Astrocyte (in vitro differentiated cells and primary cell): ENCODE results near the gene TBXAS1. TPM values are rescaled to one million over a fixed set of nuclear protein-coding genes. Genes with fewer than 3 reads are reported as not detected.

ENCODE experiments used
- DNase-seq: peaks from one replicate; pipeline ENCODE4 v3.0.0-alpha.2; 2010; ENCODE audit warnings: low read depth
- FAIRE-seq: peaks from 2 replicates; lab custom pipeline; 2011; peaks lifted over from hg19 to GRCh38; lab: Jason Lieb, UNC
- H2AFZ ChIP-seq: 2 replicates; pipeline ENCODE4 v1.6.0; 2012; ENCODE audit warnings: low read depth, low read length, inconsistent platforms
- H3K27ac ChIP-seq: 2 replicates; pipeline ENCODE4 v1.5.1; 2011; ENCODE audit warnings: low read depth, low read length, inconsistent platforms
- H3K27me3 ChIP-seq: 2 replicates; pipeline ENCODE4 v1.6.0; 2011; ENCODE audit warnings: low read length, inconsistent platforms; ENCODE audit not compliant: insufficient read depth
- H3K36me3 ChIP-seq: 2 replicates; pipeline ENCODE4 v1.5.1; 2011; ENCODE audit warnings: low read length, inconsistent platforms; ENCODE audit not compliant: insufficient read depth
- H3K4me1 ChIP-seq: 2 replicates; pipeline ENCODE4 v1.5.1; 2011; ENCODE audit warnings: low read length, inconsistent platforms; ENCODE audit not compliant: insufficient read depth
- H3K4me2 ChIP-seq: 2 replicates; pipeline ENCODE4 v1.6.0; 2012; ENCODE audit warnings: low read length, inconsistent platforms
- H3K4me3 ChIP-seq: 2 replicates; pipeline ENCODE4 v1.5.1; 2011; ENCODE audit warnings: low read depth, mild to moderate bottlenecking, low read length, inconsistent platforms; ENCODE audit not compliant: insufficient read depth
- H3K79me2 ChIP-seq: 2 replicates; pipeline ENCODE4 v1.6.0; 2012; ENCODE audit warnings: mild to moderate bottlenecking, low read length, inconsistent platforms; ENCODE audit not compliant: insufficient read depth
- H3K9ac ChIP-seq: 2 replicates; pipeline ENCODE4 v1.6.0; 2012; ENCODE audit warnings: mild to moderate bottlenecking, low read length, inconsistent platforms
- H3K9me3 ChIP-seq: 2 replicates; pipeline ENCODE4 v1.5.1; 2012; ENCODE audit warnings: low read depth, mild to moderate bottlenecking, low read length, inconsistent platforms; ENCODE audit not compliant: insufficient read depth
- H4K20me1 ChIP-seq: 2 replicates; pipeline ENCODE4 v1.6.0; 2012; ENCODE audit warnings: low read length, inconsistent platforms; ENCODE audit not compliant: insufficient read depth
- H3K27ac Mint-ChIP-seq: one replicate; pipeline ENCODE4 v1.8.0; 2021; ENCODE audit warnings: mild to moderate bottlenecking, mixed read lengths; ENCODE audit not compliant: unreplicated experiment
- H3K27me3 Mint-ChIP-seq: one replicate; pipeline ENCODE4 v1.8.0; 2021; ENCODE audit warnings: low read depth, mixed read lengths; ENCODE audit not compliant: unreplicated experiment
- H3K36me3 Mint-ChIP-seq: one replicate; pipeline ENCODE4 v1.8.0; 2021; ENCODE audit warnings: low read depth, mixed read lengths; ENCODE audit not compliant: unreplicated experiment
- H3K4me1 Mint-ChIP-seq: one replicate; pipeline ENCODE4 v1.8.0; 2021; ENCODE audit warnings: low read depth, mixed read lengths; ENCODE audit not compliant: unreplicated experiment
- H3K4me3 Mint-ChIP-seq: one replicate; pipeline ENCODE4 v1.8.0; 2021; ENCODE audit warnings: mild to moderate bottlenecking, moderate library complexity, mixed read lengths; ENCODE audit not compliant: unreplicated experiment
- H3K9me3 Mint-ChIP-seq: one replicate; pipeline ENCODE4 v1.8.0; 2021; ENCODE audit warnings: mild to moderate bottlenecking, mixed read lengths; ENCODE audit not compliant: unreplicated experiment
- EZH2 ChIP-seq: IDR thresholded peaks from 2 replicates; pipeline ENCODE4 v1.6.1; 2012; ENCODE audit warnings: mild to moderate bottlenecking, low read length, inconsistent platforms; ENCODE audit not compliant: insufficient read depth
- total RNA-seq: library from RNA; stranded (reverse); gene quantifications from 2 replicates; pipeline ENCODE4 v1.2.1, GENCODE V29; 2021
- TF ChIP-seq, protein P1 (sequence below): IDR thresholded peaks from 2 replicates; pipeline ENCODE4 v1.5.1; 2011; ENCODE audit warnings: low read depth, mild to moderate bottlenecking, inconsistent platforms, low read length, moderate library complexity; ENCODE audit not compliant: insufficient read depth

The TBXAS1 gene
- total RNA-seq, 1 donor from 2014 or later, result 1.1 TPM

DNA sequence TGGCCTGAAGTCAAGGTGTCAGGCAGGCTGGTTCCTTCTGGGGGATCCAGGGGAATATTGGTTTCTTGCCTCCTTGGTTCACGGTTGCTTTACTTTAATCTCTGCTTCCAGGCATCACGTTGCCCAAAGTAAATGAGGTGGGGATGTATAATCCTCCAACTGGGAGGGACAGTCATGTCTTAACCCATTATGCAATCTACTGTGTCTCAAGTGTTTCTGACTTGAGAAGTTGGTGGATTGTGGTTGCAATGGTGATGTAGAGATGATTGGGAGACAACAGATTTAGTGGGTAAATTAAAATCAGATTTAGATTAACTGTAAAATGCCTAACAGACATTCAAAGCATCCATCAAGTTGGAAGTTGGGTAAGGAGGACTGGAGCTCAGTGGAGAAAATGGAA lies 32.7 kb downstream of the TBXAS1 start:
- Histone ChIP-seq H3K4me2 (no peak overlapping the region), H3K27ac (no peak overlapping the region), H3K4me1 (no peaks in the 10 kb centered on the region), H2AFZ (no peak overlapping the region), H4K20me1 (no peaks in the 10 kb centered on the region), H3K4me3 (no peak overlapping the region), H3K9ac (no peak overlapping the region), H3K27me3 (peaks cover 4% of the 10 kb centered on the region), H3K9me3 (peaks cover 2% of the 10 kb centered on the region), H3K79me2 (no peaks in the 10 kb centered on the region), H3K36me3 (no peaks in the 10 kb centered on the region)
- no peak overlapping the region for H3K27ac Mint-ChIP-seq
- no peak overlapping the region for H3K4me3 Mint-ChIP-seq
- FAIRE-seq (no peak), DNase-seq (no peak)
- peaks cover 14% of the 10 kb centered on the region for H3K27me3 Mint-ChIP-seq
- peaks cover 9% of the 10 kb centered on the region for H3K9me3 Mint-ChIP-seq
- TF ChIP-seq, protein P1, sequence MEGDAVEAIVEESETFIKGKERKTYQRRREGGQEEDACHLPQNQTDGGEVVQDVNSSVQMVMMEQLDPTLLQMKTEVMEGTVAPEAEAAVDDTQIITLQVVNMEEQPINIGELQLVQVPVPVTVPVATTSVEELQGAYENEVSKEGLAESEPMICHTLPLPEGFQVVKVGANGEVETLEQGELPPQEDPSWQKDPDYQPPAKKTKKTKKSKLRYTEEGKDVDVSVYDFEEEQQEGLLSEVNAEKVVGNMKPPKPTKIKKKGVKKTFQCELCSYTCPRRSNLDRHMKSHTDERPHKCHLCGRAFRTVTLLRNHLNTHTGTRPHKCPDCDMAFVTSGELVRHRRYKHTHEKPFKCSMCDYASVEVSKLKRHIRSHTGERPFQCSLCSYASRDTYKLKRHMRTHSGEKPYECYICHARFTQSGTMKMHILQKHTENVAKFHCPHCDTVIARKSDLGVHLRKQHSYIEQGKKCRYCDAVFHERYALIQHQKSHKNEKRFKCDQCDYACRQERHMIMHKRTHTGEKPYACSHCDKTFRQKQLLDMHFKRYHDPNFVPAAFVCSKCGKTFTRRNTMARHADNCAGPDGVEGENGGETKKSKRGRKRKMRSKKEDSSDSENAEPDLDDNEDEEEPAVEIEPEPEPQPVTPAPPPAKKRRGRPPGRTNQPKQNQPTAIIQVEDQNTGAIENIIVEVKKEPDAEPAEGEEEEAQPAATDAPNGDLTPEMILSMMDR, result no peak
- TF ChIP-seq EZH2, result no peak
- H3K4me1 Mint-ChIP-seq, result no peaks in the 10 kb centered on the region
- H3K36me3 Mint-ChIP-seq, result peaks cover 1% of the 10 kb centered on the region

DNA sequence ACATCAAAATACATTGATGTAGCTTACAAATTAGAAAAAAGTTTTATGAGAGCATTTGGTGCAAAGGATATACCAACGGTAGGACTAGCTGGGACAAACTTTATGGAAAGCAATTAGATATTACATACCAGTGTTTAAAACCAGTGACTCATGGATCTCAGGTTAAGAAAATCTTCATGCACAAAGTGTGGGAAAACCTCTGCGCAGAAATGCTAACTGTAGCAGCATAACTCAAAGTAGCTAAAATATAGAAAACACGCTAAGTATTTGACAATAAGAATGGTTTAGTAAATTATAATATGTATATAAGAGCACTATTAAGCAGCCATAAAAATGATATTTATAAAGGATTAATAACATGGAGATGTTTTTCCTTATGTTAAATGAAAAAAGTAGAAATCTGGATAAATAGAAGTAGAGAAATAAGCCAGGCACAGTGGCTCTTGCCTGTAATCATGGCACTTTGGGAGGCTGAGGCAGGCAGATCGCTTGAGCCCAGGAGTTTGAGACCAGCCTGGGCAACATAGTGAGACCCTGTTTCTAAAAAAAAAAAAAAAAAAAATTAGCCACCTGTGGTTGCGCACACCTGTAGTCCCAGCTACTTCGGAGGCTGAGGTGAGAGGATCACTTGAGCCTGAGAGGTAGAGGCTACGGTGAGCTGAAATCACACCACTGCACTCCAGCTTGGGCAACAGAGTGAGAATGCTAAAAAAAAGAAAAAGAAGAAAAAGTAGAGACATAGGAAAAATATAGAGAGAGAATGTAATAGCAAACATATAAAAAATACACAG lies 37.2 kb downstream of the TBXAS1 start:
- H3K27ac ChIP-seq, result no peak overlapping the region
- Mint-ChIP-seq H3K36me3 (peaks cover 3% of the 10 kb centered on the region), H3K27ac (no peak overlapping the region), H3K4me1 (no peaks in the 10 kb centered on the region), H3K27me3 (peaks cover 7% of the 10 kb centered on the region), H3K9me3 (peaks cover 14% of the 10 kb centered on the region), H3K4me3 (no peak overlapping the region)
- no peaks in the 10 kb centered on the region for H3K4me1 ChIP-seq
- H3K9ac ChIP-seq, result no peak overlapping the region
- no peaks in the 10 kb centered on the region for H3K36me3 ChIP-seq
- DNase-seq (no peak), FAIRE-seq (no peak)
- no peaks in the 10 kb centered on the region for H4K20me1 ChIP-seq
- H3K79me2 ChIP-seq, result no peaks in the 10 kb centered on the region
- no peak overlapping the region for H3K4me3 ChIP-seq
- no peak overlapping the region for H3K4me2 ChIP-seq
- peaks cover 4% of the 10 kb centered on the region for H3K9me3 ChIP-seq
- H2AFZ ChIP-seq, result no peak overlapping the region
- peaks cover 4% of the 10 kb centered on the region for H3K27me3 ChIP-seq
- TF ChIP-seq, protein P1, result no peak

DNA sequence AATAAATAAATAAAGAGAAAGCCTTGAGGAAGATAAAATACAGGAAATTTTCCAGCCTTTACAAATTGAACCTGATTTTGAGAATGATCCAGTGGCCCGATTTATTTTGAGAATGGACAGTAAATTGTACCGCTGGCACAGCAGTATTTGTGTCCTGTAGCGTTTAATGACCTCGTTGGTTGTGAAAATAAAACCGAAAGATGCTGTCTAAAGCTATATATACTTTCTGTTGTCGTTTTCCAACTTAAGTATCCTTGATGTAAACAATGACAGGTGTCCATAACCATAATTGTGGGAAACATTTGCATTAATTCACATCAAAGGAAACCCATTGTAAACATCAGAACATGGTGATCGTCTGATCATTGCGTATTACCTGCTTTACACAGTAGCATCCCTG lies 38.8 kb downstream of the TBXAS1 start:
- no peaks in the 10 kb centered on the region for H3K36me3 ChIP-seq
- TF ChIP-seq, protein P1, result no peak
- no peak for TF ChIP-seq EZH2
- no peaks in the 10 kb centered on the region for H4K20me1 ChIP-seq
- no peak overlapping the region for H2AFZ ChIP-seq
- DNase-seq (no peak), FAIRE-seq (no peak)
- Mint-ChIP-seq H3K27ac (no peak overlapping the region), H3K36me3 (peaks cover 3% of the 10 kb centered on the region), H3K27me3 (peaks cover 2% of the 10 kb centered on the region), H3K4me3 (no peak overlapping the region), H3K9me3 (peaks cover 10% of the 10 kb centered on the region), H3K4me1 (peaks cover 7% of the 10 kb centered on the region)
- H3K27ac ChIP-seq, result no peak overlapping the region
- H3K4me3 ChIP-seq, result no peak overlapping the region
- no peaks in the 10 kb centered on the region for H3K27me3 ChIP-seq
- peaks cover 4% of the 10 kb centered on the region for H3K9me3 ChIP-seq
- H3K4me1 ChIP-seq, result no peaks in the 10 kb centered on the region
- no peak overlapping the region for H3K9ac ChIP-seq
- no peak overlapping the region for H3K4me2 ChIP-seq
- H3K79me2 ChIP-seq, result no peaks in the 10 kb centered on the region
